Fibroblast of skin of left quadriceps (primary cell): ENCODE measurements around the gene VTA1.
A peak's percentile ranks its signal among the peaks of the same experiment; 100 is the strongest.
"Not testable (repeated sequence)": the region's sequence is repeated elsewhere in the genome, so short reads cannot be mapped to it uniquely, and the experiment has no call there.

ENCODE experiments used
- DNase-seq, 2 experiments: peaks; one replicate each; pipeline ENCODE4 v3.0.0-alpha.2; 2013; ENCODE audit warnings: low read depth in 2 of 2

The VTA1 gene

DNA sequence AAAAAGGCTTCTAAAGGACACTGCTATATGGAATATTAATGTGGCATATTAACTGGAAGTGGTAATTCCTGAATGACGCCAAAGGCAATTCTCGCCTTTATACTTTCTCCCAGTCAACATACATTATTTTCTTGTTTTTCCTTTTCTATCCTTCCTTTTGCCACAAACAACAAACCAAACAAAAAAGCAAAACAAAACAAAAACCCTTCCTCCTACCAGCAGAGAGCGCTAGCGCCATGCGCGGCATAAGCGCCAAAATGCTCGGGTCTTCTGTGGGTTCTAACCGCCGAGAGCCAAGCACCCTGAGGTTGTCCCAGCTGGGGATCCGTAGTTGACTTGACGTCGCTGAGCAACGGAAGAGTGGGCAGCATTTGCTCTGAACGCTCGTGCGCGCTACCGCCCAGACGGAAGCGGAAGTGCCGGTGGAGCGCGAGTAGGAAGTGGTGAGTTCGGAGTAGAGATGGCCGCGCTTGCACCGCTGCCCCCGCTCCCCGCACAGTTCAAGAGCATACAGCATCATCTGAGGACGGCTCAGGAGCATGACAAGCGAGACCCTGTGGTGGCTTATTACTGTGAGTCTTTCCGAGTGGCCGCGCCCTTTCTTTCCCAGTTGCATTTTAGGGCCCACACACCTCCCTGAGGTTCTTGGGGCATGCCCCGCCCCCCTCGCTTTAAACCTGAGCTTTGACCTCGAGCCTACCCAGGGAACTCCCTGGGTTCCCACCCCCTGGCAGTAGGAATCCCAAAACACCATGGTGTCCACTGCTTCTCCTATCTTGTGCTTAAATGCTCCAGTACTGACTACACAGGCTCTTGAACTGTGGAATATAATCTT, at the start of gene VTA1, which contains the start of gene NMBR:
Gene VTA1 (plus strand): TSS at position 436 of the 835 bp plus-strand sequence. CDS start 25 bp downstream, at position 461.
Gene NMBR (minus strand): TSS at position 295 of the 835 bp plus-strand sequence. CDS start 58,464 bp downstream, outside the sequence.
- DNase-seq: peak; percentile 99

DNA sequence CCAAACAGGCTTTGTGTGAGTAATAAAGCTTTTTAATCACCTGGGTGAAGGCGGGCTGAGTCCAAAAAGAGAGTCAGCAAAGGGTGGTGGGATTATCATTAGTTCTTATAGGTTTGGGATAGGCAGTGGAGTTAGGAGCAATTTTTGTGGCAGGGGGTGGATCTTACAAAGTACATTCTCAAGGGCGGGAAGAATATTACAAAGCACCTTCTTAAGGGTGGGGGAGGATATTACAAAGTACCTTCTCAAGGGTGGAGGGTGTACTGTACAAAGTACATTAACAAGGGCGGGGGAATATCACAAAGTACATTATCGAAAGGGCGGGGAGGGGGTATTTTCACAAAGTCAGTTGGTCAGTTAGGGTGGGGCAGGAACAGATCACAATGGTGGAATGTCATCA, 42.2 kb upstream of the VTA1 start:
- DNase-seq: not testable (repeated sequence)

GRCh38 chr6:142110820-142111219, 36.2 kb upstream of the VTA1 start:
- DNase-seq: not testable (repeated sequence)

- peak; percentile 53 to 55 for DNase-seq
These were observed 34.5 kb upstream of the VTA1 start for GRCh38 chr6:142112451-142113061.

- no peak for DNase-seq
These were observed 29.7 kb upstream of the VTA1 start for GRCh38 chr6:142117366-142117765.

DNA sequence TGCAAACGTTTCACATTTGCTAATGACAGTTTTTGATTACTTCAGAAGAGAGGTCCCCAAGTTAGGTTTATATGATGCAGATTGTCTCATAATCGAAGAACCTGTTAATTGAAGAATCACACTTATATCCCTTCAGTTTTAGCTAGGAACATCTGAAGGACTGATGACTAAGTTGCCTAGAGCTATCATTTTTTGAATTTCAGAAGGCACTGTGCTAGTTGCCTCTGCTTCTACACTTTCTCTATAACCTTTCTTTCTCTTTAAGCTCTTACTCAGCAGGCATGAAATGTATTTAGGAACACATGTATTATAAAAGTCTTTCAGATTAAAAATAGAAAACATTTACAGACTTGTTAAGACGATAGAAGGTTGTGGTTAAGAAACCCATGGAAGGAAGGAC, 28.7 kb upstream of the VTA1 start:
- DNase-seq: no peak

- no peak for DNase-seq
These were observed 28.1 kb upstream of the VTA1 start for GRCh38 chr6:142118925-142119324.

- no peak for DNase-seq
These were observed 25.7 kb upstream of the VTA1 start for GRCh38 chr6:142121342-142121741.

GRCh38 chr6:142130814-142131213, 16.2 kb upstream of the VTA1 start:
- DNase-seq: no peak

DNA sequence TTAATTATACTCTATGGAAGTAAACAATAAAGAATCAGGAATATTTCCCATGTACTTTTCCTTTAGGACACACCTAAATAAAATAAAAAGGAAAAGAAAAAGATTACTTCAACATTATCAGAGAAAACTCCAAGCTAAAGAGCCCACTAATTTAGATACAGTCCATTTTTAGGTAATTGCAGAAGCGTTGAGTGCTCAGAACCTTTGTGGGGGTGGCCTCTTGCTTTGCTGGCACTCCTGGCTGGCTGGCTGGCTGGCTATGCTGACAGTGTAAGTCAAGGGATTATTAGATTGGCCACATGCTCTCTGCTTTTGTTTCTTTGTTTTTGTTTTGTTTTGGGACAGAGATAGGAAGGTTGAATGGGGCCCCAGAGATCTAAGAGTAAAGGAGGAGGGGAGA, 14.4 kb upstream of the VTA1 start, which contains the start of gene GJE1:
Gene GJE1 (plus strand): TSS at position 301 of the 400 bp plus-strand sequence. CDS start 234 bp downstream, outside the sequence.
- no peak for DNase-seq

DNA sequence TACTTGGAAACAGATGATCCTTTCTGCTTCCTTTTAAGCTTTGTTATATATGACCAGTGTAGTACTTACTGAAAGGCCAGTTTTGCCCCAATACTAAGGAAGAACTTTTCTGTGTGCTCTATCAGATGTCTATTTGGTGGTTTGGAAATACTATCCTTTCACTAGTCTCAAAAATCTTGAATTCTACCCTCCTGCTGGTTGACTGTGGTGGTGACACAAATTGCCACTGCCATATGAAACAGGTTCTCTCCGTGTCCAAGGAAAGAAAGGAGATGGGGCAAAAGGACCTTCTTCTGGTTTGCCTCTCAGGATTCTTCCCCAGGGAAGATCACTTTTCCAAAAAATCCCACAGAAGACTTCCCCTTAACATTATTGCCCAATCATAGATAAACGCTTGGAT, 8.2 kb upstream of the VTA1 start:
- no peak for DNase-seq

GRCh38 chr6:142141531-142141930, 5.5 kb upstream of the VTA1 start:
- not testable (repeated sequence) for DNase-seq

DNA sequence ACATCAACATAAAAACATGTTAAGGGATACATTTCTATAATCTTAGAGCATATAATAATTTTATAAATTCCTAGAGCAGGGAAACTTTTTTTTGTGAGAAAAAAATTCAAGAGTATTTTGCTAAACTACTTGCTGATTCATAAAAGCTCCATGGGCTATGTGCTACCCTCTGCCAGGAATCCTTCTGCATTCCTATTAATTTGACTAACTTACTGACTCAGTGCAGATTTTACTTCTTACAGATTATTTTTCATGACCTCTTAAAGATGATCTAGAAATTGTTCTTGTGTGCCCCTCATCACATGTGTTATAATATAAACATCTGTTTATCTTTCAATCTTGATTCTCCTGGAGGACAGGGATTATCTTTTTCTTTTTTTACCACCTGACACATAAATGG, 5.7 kb downstream of the VTA1 start:
- peak; percentile 46 to 48 for DNase-seq

DNA sequence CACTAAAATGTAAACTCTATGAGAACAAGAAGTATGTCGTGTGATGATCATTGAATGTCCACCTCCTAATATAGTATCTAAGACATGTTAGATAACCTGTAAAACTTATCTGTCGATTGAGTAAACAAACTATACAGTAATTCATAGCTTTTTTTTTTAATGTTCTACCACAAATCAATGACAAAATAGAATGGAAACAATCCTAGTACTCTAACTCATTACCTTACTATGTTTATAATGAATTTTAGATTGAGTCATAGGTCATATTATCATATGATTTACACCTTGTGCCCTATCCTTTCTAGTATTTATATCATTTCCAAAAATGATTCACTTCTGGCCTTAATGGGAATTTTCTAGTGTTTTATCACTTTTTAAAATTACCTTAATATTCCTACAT, 6.1 kb downstream of the VTA1 start:
- DNase-seq: no peak

GRCh38 chr6:142154336-142154735, 7.3 kb downstream of the VTA1 start:
- no peak for DNase-seq

GRCh38 chr6:142155091-142155490, 8.0 kb downstream of the VTA1 start:
- no peak for DNase-seq

- no peak for DNase-seq
These were observed 9.1 kb downstream of the VTA1 start for GRCh38 chr6:142155895-142156757.

GRCh38 chr6:142156758-142157068, 9.7 kb downstream of the VTA1 start:
- DNase-seq: not testable (repeated sequence)

DNA sequence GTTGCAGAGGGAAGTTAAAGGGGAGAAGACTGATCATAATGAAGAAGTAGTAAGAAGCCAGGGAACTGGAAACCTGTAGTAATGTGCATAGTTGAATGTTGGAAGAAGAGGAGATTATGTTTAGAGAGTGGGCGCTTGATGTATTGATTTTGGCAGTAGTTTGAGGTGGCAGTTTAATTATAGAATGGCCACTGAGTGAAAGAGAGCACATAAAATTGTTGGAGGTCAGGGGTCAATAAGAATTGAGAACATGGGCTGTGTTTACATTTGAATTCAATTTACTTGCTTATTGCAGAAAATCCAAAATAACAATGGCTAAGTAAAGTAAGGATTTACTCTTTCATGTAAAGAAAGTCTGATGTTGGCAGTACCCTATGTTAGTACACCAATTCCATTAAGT, 15.7 kb downstream of the VTA1 start:
- DNase-seq: no peak

DNA sequence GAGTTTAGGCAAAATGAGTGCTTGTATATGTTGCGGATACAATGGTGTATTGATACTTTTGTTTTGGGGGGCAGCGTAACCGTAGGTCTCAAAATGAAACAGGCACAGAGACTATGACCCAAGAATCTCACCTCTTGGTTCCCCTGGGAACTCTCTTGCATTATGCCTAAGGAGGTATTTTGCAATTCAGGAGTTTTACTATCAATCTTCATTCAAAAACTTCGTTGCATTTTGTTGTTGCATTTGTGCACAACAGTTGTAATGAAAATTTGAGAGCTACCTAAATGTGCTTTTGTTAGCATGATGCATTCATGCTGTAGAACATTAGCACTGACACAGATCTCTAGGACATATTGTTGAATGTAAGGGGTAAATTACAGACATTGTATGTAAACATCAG, 18.2 kb downstream of the VTA1 start:
- DNase-seq: no peak

DNA sequence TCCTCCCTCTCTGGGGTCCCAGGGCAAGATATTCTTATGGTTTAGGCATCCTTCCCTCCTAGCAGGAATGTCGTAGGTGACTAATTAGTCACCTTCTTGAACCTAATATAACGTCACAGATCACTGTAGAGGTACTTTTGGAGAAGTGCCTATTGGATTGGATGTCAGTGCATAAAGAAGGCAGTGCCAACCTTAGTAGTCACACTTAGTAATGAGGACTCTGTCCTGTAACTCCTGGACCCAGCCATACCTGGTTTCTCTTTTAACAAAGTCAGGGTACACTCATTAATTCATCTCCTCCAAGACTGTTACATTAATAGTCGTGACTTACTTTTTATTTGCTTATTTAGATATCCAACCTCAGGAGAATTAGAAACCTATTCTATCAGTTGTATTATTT, 20.0 kb downstream of the VTA1 start:
- DNase-seq: no peak

DNA sequence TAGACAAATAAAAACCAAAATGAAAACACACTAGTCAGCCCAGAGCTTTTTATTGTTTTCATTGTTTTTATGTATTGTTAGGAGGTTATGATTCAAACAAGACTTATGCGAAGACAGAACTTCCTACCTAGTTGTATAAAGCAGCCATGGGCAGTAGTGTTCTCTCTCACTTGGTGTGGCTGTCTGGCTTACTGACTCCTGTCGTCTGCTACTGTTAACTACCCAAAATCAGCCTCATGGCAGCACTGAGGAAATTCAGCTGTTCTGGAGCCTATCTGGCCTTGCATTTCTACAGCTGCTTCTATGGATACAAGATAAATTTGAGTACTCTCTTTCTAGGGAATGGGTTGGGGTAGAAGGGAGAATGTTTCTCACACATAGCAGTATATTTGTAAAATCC, 20.4 kb downstream of the VTA1 start:
- no peak for DNase-seq
